Urinary bladder (tissue), 4 donors: ENCODE data around the gene MYDGF. TPM values are rescaled to one million over a fixed set of nuclear protein-coding genes. Genes with fewer than 3 reads are reported as not detected.
"Not testable (repeated sequence)": the region's sequence is repeated elsewhere in the genome, so short reads cannot be mapped to it uniquely, and the experiment has no call there.

Experiments
- DNase-seq: peaks from one replicate; pipeline ENCODE4 v3.0.0-alpha.2; 2015; ENCODE audit errors: extremely low spot score
- H3K27ac ChIP-seq: one replicate; pipeline ENCODE4 v1.5.1; 2013; ENCODE audit warnings: low read depth, mild to moderate bottlenecking, moderate library complexity
- H3K36me3 ChIP-seq: one replicate; pipeline ENCODE4 v1.6.1; 2013; ENCODE audit warnings: mild to moderate bottlenecking, moderate library complexity; ENCODE audit not compliant: insufficient read depth
- H3K4me1 ChIP-seq: one replicate; pipeline ENCODE4 v1.6.1; 2013; ENCODE audit warnings: mild to moderate bottlenecking, moderate library complexity; ENCODE audit not compliant: insufficient read depth
- H3K4me3 ChIP-seq: one replicate; pipeline ENCODE4 v1.5.1; 2013; ENCODE audit warnings: low read depth, low read length
- WGBS: extraction: QIAGEN DNeasy Blood & Tissue Kit; methylation state at CpG from one replicate; pipeline ENCODE4 v1.1.7; 2013; 5-methylcytosine and 5-hydroxymethylcytosine counted together
- polyA plus RNA-seq: library from polyadenylated mRNA; stranded (reverse); fragments of 200-250 nt; gene quantifications from one replicate; pipeline ENCODE4 v1.2.3, GENCODE V29; 2013
- total RNA-seq: library from RNA; depleted of rRNA; stranded (reverse); fragments of >200 nt; gene quantifications from one replicate; pipeline ENCODE4 v1.2.3, GENCODE V29; 2014
- donor health status: healthy with polysubstance abuse.
- donor health status: healthy.

Gene MYDGF
- total and polyA plus RNA-seq, 2 donors = 49.3 to 104 TPM

DNA sequence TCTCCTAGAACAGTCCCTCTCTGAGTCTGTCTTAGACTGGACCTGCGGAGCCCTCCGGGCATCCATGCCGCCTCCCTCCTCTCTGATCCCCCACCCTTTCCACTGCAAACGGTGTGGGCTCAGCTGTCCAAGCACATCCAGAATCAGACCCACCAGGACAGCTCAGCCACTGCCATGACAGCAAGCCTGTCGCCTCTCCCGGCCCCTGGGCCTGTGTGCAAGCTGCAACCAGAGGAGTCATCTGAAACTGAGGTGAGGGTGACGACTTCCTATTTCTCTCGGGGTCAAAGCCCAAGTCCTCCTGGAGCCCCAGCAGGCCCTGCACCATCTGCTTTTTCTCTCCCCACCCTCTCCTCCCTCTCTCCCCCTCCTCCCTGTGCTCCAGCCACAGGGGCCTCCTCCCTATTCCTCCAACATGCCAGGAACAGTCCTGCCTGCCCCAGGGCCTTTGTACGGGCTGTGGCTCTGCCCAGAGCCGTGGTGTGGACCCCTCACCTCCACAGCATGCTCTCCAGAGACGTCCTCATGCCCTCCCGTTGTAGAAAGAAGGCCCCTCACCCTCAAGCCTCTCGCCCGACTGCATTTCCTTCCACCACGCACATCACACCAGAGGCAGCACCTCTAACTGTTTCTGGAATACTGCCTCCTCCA, 23.5 kb upstream of the MYDGF start:
- Histone ChIP-seq H3K4me3 (no peak overlapping the region), H3K36me3 (peaks cover 7% of the 10 kb centered on the region)

GRCh38 chr19:4693078-4693350, 22.9 kb upstream of the MYDGF start:
- no peaks in the 10 kb centered on the region for H3K4me1 ChIP-seq
- H3K4me3 ChIP-seq = no peak overlapping the region
- H3K27ac ChIP-seq = no peak overlapping the region
- WGBS = 87% methylated on average over 7 of the region's 7 CpGs
- no peak for DNase-seq
- peaks cover 11% of the 10 kb centered on the region for H3K36me3 ChIP-seq

More for the DNA sequence above, 23.5 kb upstream of the MYDGF start:
- no peak for DNase-seq
- no peaks in the 10 kb centered on the region for H3K4me1 ChIP-seq
- no peak overlapping the region for H3K27ac ChIP-seq
- WGBS = 93% methylated on average over 15 of the region's 15 CpGs

DNA sequence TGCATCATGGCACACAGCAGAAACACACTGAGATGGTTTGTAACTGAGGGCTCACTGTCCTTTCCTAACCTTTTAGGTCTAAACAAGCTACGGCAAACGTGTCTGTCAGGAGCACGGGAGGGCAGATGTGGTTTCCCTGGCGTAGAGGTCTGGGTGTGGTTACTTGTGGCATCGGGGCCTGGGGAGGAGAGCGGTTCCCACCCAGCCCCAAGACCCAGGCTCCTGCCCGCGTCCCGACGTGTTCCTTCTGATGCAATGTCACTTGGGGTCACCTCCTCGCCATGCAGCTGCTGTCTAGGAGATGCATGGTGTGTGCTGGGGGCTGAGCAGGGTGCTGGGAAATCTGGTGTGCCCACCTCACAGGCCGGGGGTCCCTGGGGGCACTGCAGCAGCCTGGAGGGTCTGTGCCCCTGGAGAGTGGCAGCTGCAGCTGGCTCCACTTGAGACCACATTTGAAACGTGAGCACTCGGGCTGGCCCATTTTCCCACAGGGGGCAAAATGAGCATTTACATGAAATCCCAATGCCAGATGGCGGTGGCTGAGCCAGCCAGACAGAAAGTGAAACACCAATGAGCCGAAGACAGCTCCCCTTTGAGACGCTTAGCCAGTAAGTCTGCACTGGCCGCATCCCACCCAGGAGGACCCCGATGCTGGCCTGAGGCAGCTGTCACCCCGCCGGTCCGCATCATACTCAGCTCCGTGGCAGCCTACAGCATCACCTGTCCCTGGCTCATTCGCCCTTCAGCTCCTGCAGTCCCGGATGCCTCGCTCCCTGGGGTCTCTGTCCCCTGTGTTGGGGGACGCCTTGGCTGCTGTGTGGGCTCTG, 22.3 kb upstream of the MYDGF start:
- no peak overlapping the region for H3K27ac ChIP-seq
- H3K4me1 ChIP-seq = no peaks in the 10 kb centered on the region
- H3K4me3 ChIP-seq = no peak overlapping the region
- WGBS = 87% methylated on average over 27 of the region's 27 CpGs
- peaks cover 8% of the 10 kb centered on the region for H3K36me3 ChIP-seq
- no peak for DNase-seq

DNA sequence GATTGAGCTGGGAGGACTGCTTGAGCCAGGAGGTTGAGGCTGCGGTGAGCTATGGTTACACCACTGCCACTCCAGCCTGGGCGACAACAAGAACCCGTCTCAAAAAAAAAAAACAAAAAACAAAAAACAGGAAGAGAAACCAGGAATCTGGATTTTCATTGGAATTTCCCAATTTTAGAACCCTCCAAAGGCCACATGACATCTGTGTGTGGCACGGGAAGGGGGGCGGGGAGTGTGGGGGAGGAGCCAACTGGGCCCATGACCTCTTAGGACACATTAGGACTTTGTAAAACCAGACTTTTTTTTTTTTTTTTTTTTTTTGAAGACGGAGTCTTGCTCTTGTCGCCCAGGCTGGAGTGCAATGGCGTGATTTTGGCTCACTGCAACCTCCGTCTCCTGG, 21.2 kb upstream of the MYDGF start:
- Histone ChIP-seq H3K4me1 (no peaks in the 10 kb centered on the region), H3K4me3 (no peak overlapping the region), H3K27ac (no peak overlapping the region), H3K36me3 (peaks cover 7% of the 10 kb centered on the region)
- WGBS = 86% methylated on average over 9 of the region's 9 CpGs
- DNase-seq = no peak

DNA sequence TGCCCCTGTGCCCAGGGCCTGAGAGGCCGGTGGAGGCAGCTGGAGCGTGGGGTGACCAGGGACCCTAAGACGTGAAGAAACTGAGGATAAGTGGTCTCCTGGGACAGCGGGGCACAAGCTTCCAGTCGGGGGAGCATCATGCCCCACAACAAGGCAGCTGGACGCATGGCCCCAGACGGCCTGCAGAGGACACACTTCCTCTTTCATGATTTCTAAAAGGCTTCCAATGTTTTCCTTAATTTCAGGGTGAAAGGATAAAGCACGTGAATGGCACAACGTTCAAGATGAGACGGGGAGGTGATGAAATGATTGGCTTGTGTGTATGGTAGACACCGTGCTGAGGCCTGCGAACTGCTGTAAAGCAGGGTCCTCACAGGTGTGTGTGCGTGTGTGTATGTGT, 20.2 kb upstream of the MYDGF start:
- Histone ChIP-seq H3K4me1 (no peaks in the 10 kb centered on the region), H3K36me3 (peaks cover 7% of the 10 kb centered on the region), H3K27ac (no peak overlapping the region), H3K4me3 (no peak overlapping the region)
- WGBS = 83% methylated on average over 13 of the region's 13 CpGs
- no peak for DNase-seq

DNA sequence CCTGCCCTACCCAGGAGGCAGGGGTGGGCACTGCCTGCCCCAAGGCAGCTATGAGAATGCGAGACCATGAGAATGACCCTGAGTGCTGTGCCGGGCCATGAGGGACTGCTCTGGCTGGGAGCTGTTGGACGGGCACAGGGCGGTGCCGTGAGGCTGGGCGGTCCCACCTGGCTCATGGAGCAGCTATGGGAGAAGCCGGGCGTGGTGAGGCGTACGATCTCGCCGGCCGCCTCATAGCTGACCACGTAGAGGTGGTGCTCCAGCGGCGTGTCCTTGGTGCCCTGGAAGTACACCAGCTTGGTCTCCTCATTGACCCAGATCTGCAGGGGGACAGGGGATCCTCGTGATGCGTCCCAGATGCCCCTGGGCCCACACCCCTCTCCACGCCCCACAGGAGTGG, 19.3 kb upstream of the MYDGF start:
- no peak for DNase-seq
- no peak overlapping the region for H3K27ac ChIP-seq
- WGBS = 93% methylated on average over 19 of the region's 19 CpGs
- no peak overlapping the region for H3K4me3 ChIP-seq
- H3K36me3 ChIP-seq = peaks cover 6% of the 10 kb centered on the region
- no peaks in the 10 kb centered on the region for H3K4me1 ChIP-seq

DNA sequence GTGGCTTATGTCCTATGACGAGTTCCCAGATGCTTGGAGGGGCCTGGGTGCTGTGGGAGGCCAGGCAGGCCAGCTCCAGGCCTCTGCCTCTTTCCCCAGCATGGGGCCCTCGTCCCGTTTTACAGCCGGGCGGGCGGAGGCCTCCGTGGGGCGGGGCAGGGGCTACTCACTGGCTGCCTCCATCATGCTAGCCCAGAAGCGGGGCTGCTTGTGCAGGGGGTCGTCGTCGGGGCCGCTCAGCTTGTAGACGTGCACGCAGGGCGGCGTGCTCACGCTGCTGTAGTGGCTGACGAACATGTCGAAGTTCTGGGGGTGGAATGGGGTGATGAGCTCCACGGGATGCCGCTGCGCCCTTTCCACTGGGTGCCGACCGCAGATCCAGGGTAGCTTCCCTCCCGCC, 18.4 kb upstream of the MYDGF start:
- H3K27ac ChIP-seq = no peak overlapping the region
- 89% methylated on average over 26 of the region's 26 CpGs for WGBS
- no peaks in the 10 kb centered on the region for H3K4me1 ChIP-seq
- H3K4me3 ChIP-seq = no peak overlapping the region
- no peak for DNase-seq
- H3K36me3 ChIP-seq = peaks cover 6% of the 10 kb centered on the region

DNA sequence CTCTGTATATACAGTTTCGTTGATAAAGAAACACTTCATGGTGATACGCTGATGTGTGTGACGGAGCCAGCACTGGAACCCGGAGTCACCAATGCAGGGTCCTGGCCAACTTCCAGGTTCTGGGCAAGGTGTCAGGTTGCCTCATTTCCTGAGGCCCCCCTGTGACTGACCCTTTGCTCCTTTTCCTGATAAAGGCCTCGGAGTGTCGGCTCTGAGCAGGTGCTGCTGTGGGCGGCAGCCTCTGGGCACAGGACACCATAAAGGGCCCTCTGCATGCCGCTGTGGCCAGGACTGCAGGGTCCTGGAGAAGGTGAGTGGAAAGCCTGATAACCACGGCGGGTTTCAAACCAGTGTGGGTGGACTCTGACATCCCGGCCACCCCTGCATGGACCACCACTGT, 17.3 kb upstream of the MYDGF start:
- no peaks in the 10 kb centered on the region for H3K4me1 ChIP-seq
- no peak overlapping the region for H3K27ac ChIP-seq
- H3K36me3 ChIP-seq = peaks cover 9% of the 10 kb centered on the region
- no peak overlapping the region for H3K4me3 ChIP-seq
- DNase-seq = no peak
- WGBS = 77% methylated on average over 11 of the region's 11 CpGs

DNA sequence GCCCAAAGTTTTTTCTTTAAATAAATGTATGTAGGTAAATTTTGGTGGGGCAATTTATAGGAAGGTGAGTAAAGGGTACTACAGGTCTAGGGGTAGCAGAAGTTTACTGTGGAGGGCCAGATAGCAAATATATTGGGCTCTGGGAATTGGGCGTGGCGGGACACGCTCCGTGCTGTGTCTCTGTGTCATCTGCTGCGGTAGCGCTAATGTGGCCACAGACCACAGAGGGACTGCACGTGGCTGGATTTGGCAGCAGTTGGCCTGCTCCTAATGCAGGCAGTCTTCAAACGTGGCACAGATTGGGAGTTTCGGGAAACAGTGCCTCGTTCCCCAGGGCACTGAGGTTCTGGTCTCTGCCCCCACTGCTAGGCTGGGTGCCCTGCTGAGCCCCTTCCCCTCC, 16.6 kb upstream of the MYDGF start:
- Histone ChIP-seq H3K4me3 (no peak overlapping the region), H3K36me3 (peaks cover 9% of the 10 kb centered on the region), H3K27ac (no peak overlapping the region), H3K4me1 (no peaks in the 10 kb centered on the region)
- DNase-seq = no peak
- 96% methylated on average over 10 of the region's 10 CpGs for WGBS

DNA sequence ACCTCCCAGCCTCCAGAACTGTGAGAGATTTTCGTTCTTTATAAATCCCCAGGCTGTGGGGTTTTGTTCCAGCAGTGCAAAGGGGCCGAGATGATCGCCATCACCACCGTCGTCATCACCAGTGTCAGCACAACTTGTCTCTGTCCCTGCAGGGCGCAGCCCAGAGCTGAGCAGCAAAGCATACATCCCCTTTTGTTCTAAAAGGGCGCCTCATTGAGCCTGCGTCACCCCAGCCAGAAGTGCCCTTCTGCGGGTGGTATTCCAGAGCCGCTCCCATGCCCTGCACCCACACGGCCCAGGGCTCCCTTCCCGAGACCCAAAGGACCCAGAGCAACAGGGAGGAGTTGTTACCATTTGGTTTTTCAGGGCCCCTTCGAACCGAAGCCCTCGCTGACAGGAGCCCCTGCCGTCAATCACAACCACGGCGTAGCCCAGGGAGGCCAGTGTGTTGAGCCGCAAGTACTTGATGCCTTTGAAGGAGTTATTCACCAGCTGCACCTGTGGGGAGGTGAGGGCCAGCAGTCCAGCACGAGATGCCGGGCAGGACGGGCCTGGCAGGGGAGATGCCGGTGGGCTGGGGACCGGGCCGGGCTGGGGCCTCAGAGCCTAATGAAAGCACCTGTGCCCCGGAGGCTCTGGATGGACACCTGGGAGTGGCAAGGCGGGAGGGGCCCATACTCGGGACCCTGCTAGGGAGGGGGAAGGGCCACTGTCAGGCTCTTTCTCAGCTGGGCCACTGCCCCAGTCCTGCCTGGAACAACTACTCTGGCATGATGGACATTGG, 14.4 kb upstream of the MYDGF start:
- Histone ChIP-seq H3K4me1 (no peaks in the 10 kb centered on the region), H3K4me3 (no peak overlapping the region), H3K36me3 (peaks cover 9% of the 10 kb centered on the region), H3K27ac (no peak overlapping the region)
- 91% methylated on average over 28 of the region's 28 CpGs for WGBS
- DNase-seq = no peak

GRCh38 chr19:4682417-4683200, 12.5 kb upstream of the MYDGF start:
- no peak overlapping the region for H3K27ac ChIP-seq
- H3K4me3 ChIP-seq = no peak overlapping the region
- 95% methylated on average over 45 of the region's 45 CpGs for WGBS
- H3K36me3 ChIP-seq = peaks cover 4% of the 10 kb centered on the region
- H3K4me1 ChIP-seq = no peaks in the 10 kb centered on the region
- DNase-seq = no peak

GRCh38 chr19:4680021-4680420, 9.9 kb upstream of the MYDGF start:
- not testable (repeated sequence) for H3K4me1 ChIP-seq, H3K27ac ChIP-seq, DNase-seq, H3K36me3 ChIP-seq, H3K4me3 ChIP-seq
- 95% methylated on average over 7 of the region's 7 CpGs for WGBS
